ENCODE data around the gene GNAI1. TPM values are rescaled to one million over a fixed set of nuclear protein-coding genes. Genes with fewer than 3 reads are reported as not detected.

GNAI1 gene
- total RNA-seq, 4 donors from 2014 or later = 17.2 to 74.0 (median 38.2) TPM

GRCh38 chr7:80147543-80148391, 13.1 kb downstream of the GNAI1 start:
- TF ChIP-seq POLR2A (IDR thresholded peaks at IDR 0.05) (no peak), CTCF (IDR thresholded peaks at IDR 0.05) (no peak)
- Histone ChIP-seq H3K27ac (peak overlapping the region; percentile 43 to 52), H3K4me3 (no peak overlapping the region), H3K9me3 (no peaks in the 10 kb centered on the region), H3K27me3 (no peaks in the 10 kb centered on the region), H3K4me1 (peaks cover 0 to 7% of the 10 kb centered on the region in 2 donors), H3K36me3 (no peaks in the 10 kb centered on the region)
- intact Hi-C loops (cut with DNase I; ENCODE audit: low total_unique reads) = no loop called here
- no peak for DNase-seq

- Histone ChIP-seq H3K4me3 (no peak overlapping the region), H3K36me3 (no peaks in the 10 kb centered on the region), H3K27ac (peak overlapping the region; percentile 35 to 47), H3K27me3 (no peaks in the 10 kb centered on the region), H3K4me1 (peaks cover 0 to 6% of the 10 kb centered on the region in 2 donors), H3K9me3 (no peaks in the 10 kb centered on the region)
- intact Hi-C loops (cut with DNase I; ENCODE audit: low total_unique reads) = no loop called here
- DNase-seq = no peak
- TF ChIP-seq POLR2A (IDR thresholded peaks at IDR 0.05) = no peak
- no peak for TF ChIP-seq CTCF (IDR thresholded peaks at IDR 0.05)
These were observed 16.1 kb downstream of the GNAI1 start for GRCh38 chr7:80150611-80151273.

- no peak overlapping the region for H3K4me3 ChIP-seq
- TF ChIP-seq CTCF (IDR thresholded peaks at IDR 0.05) = no peak
- TF ChIP-seq POLR2A (IDR thresholded peaks at IDR 0.05) = no peak
- no peaks in the 10 kb centered on the region for H3K9me3 ChIP-seq
- intact Hi-C loops (cut with DNase I; ENCODE audit: low total_unique reads) = no loop called here
- H3K27me3 ChIP-seq = no peaks in the 10 kb centered on the region
- no peak for DNase-seq
- peak overlapping the region; percentile 35 to 47 for H3K27ac ChIP-seq
- H3K36me3 ChIP-seq = no peaks in the 10 kb centered on the region
- H3K4me1 ChIP-seq = peaks cover 0 to under 1% of the 10 kb centered on the region in 2 donors
These were observed 16.6 kb downstream of the GNAI1 start for GRCh38 chr7:80151274-80151665.

GRCh38 chr7:80153446-80153845, 18.8 kb downstream of the GNAI1 start:
- Histone ChIP-seq H3K27me3 (no peaks in the 10 kb centered on the region), H3K4me3 (no peak overlapping the region), H3K4me1 (no peaks in the 10 kb centered on the region), H3K27ac (no peak overlapping the region), H3K9me3 (no peaks in the 10 kb centered on the region), H3K36me3 (no peaks in the 10 kb centered on the region)
- TF ChIP-seq CTCF (IDR thresholded peaks at IDR 0.05) (no peak), POLR2A (IDR thresholded peaks at IDR 0.05) (no peak)
- DNase-seq = no peak
- intact Hi-C loops (cut with DNase I; ENCODE audit: low total_unique reads) = no loop called here

Measured in uterus (tissue), 4 donors.